OCI-LY7 (cell line): ENCODE data around the gene VEGFA. TPM values are rescaled to one million over a fixed set of nuclear protein-coding genes. Genes with fewer than 3 reads are reported as not detected.

Source experiments
- BruUV-seq: library from RNA; stranded (reverse); fragments of 400-500 nt; replicated peaks from 2 replicates; lab custom pipeline; 2021; lab: Mats Ljungman, UMichigan
- CTCF ChIA-PET: fragments of 300-600 bp; sonication (Branson Sonifier 250); formaldehyde crosslinking; loops from one replicate; lab custom pipeline; 2022; ENCODE audit warnings: antibody characterized with exemption; ENCODE audit not compliant: unreplicated experiment; lab: Charles Lee
- POLR2A ChIA-PET: fragments of 300-600 bp; sonication (Branson Sonifier 250); formaldehyde crosslinking; loops from one replicate; lab custom pipeline; 2022; ENCODE audit warnings: antibody characterized with exemption; lab: Charles Lee
- DNase-seq: peaks from one replicate; pipeline ENCODE4 v3.0.0-alpha.2; 2015; ENCODE audit warnings: low spot score
- H2AFZ ChIP-seq: fragments of 200-600 bp; sonication (generic), shearing (Covaris generic); 2 replicates; pipeline ENCODE4 v1.6.1; 2014; ENCODE audit warnings: mild to moderate bottlenecking, antibody characterized with exemption, low read length, moderate library complexity
- H3K27ac ChIP-seq: fragments of 200-600 bp; sonication (generic); 2 replicates; pipeline ENCODE4 v1.5.1; 2014; ENCODE audit warnings: mixed run types, low read depth, mild to moderate bottlenecking, moderate library complexity, low read length, inconsistent platforms; ENCODE audit not compliant: poor library complexity, severe bottlenecking
- H3K36me3 ChIP-seq: fragments of 200-600 bp; sonication (generic); 2 replicates; pipeline ENCODE4 v1.6.1; 2014; ENCODE audit warnings: mild to moderate bottlenecking, antibody characterized with exemption, low read length, moderate library complexity, mixed read lengths; ENCODE audit not compliant: insufficient read depth
- H3K4me1 ChIP-seq: fragments of 200-600 bp; sonication (generic); 2 replicates; pipeline ENCODE4 v1.5.1; 2014; ENCODE audit warnings: mild to moderate bottlenecking, low read length; ENCODE audit not compliant: insufficient read depth, poor library complexity, severe bottlenecking
- H3K4me2 ChIP-seq: fragments of 200-600 bp; sonication (generic); 2 replicates; pipeline ENCODE4 v1.6.1; 2014; ENCODE audit warnings: mild to moderate bottlenecking, low read length
- H3K4me3 ChIP-seq: fragments of 200-600 bp; sonication (generic); 2 replicates; pipeline ENCODE4 v1.5.1; 2014; ENCODE audit warnings: mild to moderate bottlenecking, low read depth, low read length; ENCODE audit not compliant: poor library complexity, severe bottlenecking
- H3K79me2 ChIP-seq: fragments of 200-600 bp; sonication (generic); 2 replicates; pipeline ENCODE4 v1.6.1; 2016; ENCODE audit warnings: low read depth, mild to moderate bottlenecking, low read length, moderate library complexity, mixed read lengths; ENCODE audit not compliant: insufficient read depth
- H3K9me2 ChIP-seq: fragments of 200-600 bp; sonication (generic); 2 replicates; pipeline ENCODE4 v1.6.1; 2016; ENCODE audit warnings: mild to moderate bottlenecking, low read length, mixed read lengths; ENCODE audit not compliant: insufficient read depth
- H3K9me3 ChIP-seq: fragments of 200-600 bp; sonication (generic); 2 replicates; pipeline ENCODE4 v1.6.1; 2014; ENCODE audit warnings: mild to moderate bottlenecking, mixed run types, low read length, mixed read lengths
- H4K20me1 ChIP-seq: fragments of 200-600 bp; sonication (generic); 2 replicates; pipeline ENCODE4 v1.6.1; 2014; ENCODE audit warnings: mild to moderate bottlenecking, antibody characterized with exemption, low read length, moderate library complexity, mixed read lengths; ENCODE audit not compliant: insufficient read depth
- EZH2phosphoT487 ChIP-seq: fragments of 200-600 bp; sonication (generic); IDR thresholded peaks from 2 replicates; pipeline ENCODE4 v1.6.1; 2018; ENCODE audit warnings: low read depth, borderline replicate concordance, mild to moderate bottlenecking, mixed run types, antibody characterized with exemption, low read length, moderate library complexity, mixed read lengths
- intact Hi-C: fragments of 100-400 bp; cut with micrococcal nuclease; formaldehyde crosslinking; loops from one replicate; pipeline ENCODE4 v1.10.0; 2022; ENCODE audit not compliant: unreplicated experiment
- total RNA-seq, 2 experiments: library from RNA; depleted of rRNA in 1 of 2; stranded (reverse); fragments of >200 nt in 1 of 2; shearing (Covaris generic) in 1 of 2; gene quantifications; 2 replicates each; pipeline ENCODE4 v1.2.3, GENCODE V29; 2014 to 2022
- TF ChIP-seq, protein P1 (sequence below): fragments of 200-600 bp; sonication (generic); conservative IDR thresholded peaks from 2 replicates; pipeline ENCODE4 v1.5.1; 2014; ENCODE audit warnings: mild to moderate bottlenecking, antibody characterized with exemption, low read length, moderate library complexity, mixed read lengths

VEGFA gene
- total RNA-seq, 2 experiments from 2014 or later, result 59.7 to 88.5 TPM

GRCh38 chr6:43743682-43744381, 26.2 kb upstream of the VEGFA start:
- Histone ChIP-seq H4K20me1 (no peaks in the 10 kb centered on the region), H3K79me2 (no peaks in the 10 kb centered on the region), H3K4me1 (no peaks in the 10 kb centered on the region), H3K36me3 (no peaks in the 10 kb centered on the region), H2AFZ (no peak overlapping the region), H3K27ac (no peak overlapping the region), H3K4me2 (no peak overlapping the region), H3K9me2 (no peaks in the 10 kb centered on the region), H3K4me3 (no peak overlapping the region), H3K9me3 (no peaks in the 10 kb centered on the region)
- no peak for DNase-seq
- no TSS peak for BruUV-seq
- ChIA-PET CTCF (interaction anchor here (1.0 kb wide), 1 partner anchor 10 kb away, joined by 3 read pairs; no protein-coding TSS in a partner anchor), POLR2A (interaction anchor here (0.5 to 1.3 kb wide), 3 partner anchors 10 to 384 kb away, joined by 3 to 5 read pairs (median 3); partner anchors contain the start of gene TMEM63B)
- intact Hi-C loops, result no loop called here
- TF ChIP-seq EZH2phosphoT487, result no peak
- TF ChIP-seq, protein P1, sequence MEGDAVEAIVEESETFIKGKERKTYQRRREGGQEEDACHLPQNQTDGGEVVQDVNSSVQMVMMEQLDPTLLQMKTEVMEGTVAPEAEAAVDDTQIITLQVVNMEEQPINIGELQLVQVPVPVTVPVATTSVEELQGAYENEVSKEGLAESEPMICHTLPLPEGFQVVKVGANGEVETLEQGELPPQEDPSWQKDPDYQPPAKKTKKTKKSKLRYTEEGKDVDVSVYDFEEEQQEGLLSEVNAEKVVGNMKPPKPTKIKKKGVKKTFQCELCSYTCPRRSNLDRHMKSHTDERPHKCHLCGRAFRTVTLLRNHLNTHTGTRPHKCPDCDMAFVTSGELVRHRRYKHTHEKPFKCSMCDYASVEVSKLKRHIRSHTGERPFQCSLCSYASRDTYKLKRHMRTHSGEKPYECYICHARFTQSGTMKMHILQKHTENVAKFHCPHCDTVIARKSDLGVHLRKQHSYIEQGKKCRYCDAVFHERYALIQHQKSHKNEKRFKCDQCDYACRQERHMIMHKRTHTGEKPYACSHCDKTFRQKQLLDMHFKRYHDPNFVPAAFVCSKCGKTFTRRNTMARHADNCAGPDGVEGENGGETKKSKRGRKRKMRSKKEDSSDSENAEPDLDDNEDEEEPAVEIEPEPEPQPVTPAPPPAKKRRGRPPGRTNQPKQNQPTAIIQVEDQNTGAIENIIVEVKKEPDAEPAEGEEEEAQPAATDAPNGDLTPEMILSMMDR, result no peak

DNA sequence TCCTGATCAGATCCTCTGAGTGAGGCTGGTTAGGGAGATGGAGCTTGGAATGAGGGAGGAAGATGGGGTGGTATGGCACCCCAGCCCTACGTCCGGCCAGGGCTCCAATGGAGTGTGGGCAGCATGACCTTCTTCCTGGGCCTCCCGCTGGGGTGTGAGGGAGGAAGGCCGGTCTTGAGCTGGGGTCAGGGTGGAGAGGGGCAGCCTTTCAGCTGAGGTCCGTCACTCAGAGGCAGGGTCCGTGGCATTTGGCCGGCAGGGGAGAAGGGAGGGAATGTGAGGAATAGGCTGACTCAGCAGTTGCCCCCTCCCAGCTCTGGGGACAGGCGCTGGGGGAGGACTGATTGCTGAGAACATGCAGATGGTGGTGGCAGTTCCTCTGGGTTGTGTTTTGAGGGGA, 25.5 kb upstream of the VEGFA start:
- TF ChIP-seq, protein P1, result no peak
- TF ChIP-seq EZH2phosphoT487, result no peak
- Histone ChIP-seq H3K4me3 (no peak overlapping the region), H3K79me2 (no peaks in the 10 kb centered on the region), H3K36me3 (no peaks in the 10 kb centered on the region), H3K9me2 (no peaks in the 10 kb centered on the region), H2AFZ (no peak overlapping the region), H4K20me1 (no peaks in the 10 kb centered on the region), H3K4me2 (no peak overlapping the region), H3K9me3 (no peaks in the 10 kb centered on the region), H3K4me1 (no peaks in the 10 kb centered on the region), H3K27ac (no peak overlapping the region)
- DNase-seq, result no peak
- intact Hi-C loops, result no loop called here
- POLR2A ChIA-PET, result interaction anchor here (1.3 kb wide), 2 partner anchors 10 to 32 kb away, joined by 3 to 5 read pairs; no protein-coding TSS in a partner anchor
- CTCF ChIA-PET, result interaction anchor here (1.0 kb wide), 1 partner anchor 11 kb away, joined by 3 read pairs; no protein-coding TSS in a partner anchor
- BruUV-seq, result no TSS peak
